Umbilical cord (tissue), 2 donors: Measurements from ENCODE around the gene ARFIP1. TPM values are rescaled to one million over a fixed set of nuclear protein-coding genes. Genes with fewer than 3 reads are reported as not detected.
"Not testable (repeated sequence)": the region's sequence is repeated elsewhere in the genome, so short reads cannot be mapped to it uniquely, and the experiment has no call there.

Experiments
- DNase-seq: peaks from one replicate; pipeline ENCODE4 v3.0.0-alpha.2; 2015; ENCODE audit warnings: low spot score
- total RNA-seq: library from RNA; depleted of rRNA; stranded (reverse); fragments of >200 nt; gene quantifications from one replicate; pipeline ENCODE4 v1.2.3, GENCODE V29; 2014; ENCODE audit warnings: low replicate concordance; ENCODE audit not compliant: insufficient read depth

The ARFIP1 gene
- total RNA-seq, 1 donor from 2014 or later = 35.9 TPM

- DNase-seq = no peak
Measured at GRCh38 chr4:152896811-152897210, 117.1 kb downstream of the ARFIP1 start.

- DNase-seq = not testable (repeated sequence)
Measured at GRCh38 chr4:152898133-152898532, 118.4 kb downstream of the ARFIP1 start.

GRCh38 chr4:152898606-152899005 lies 118.9 kb downstream of the ARFIP1 start:
- no peak for DNase-seq

- DNase-seq = no peak
Measured at GRCh38 chr4:152900395-152900794, 120.6 kb downstream of the ARFIP1 start.

- no peak for DNase-seq
Measured at GRCh38 chr4:152901205-152901604, 121.5 kb downstream of the ARFIP1 start.

GRCh38 chr4:152903658-152904057 lies 123.9 kb downstream of the ARFIP1 start:
- no peak for DNase-seq

- no peak for DNase-seq
Measured at GRCh38 chr4:152909901-152910300, 130.1 kb downstream of the ARFIP1 start.

GRCh38 chr4:152910521-152910920 lies 130.8 kb downstream of the ARFIP1 start:
- no peak for DNase-seq

- no peak for DNase-seq
Measured at GRCh38 chr4:152917543-152918395, 138.0 kb downstream of the ARFIP1 start.

GRCh38 chr4:152919826-152920225 lies 140.1 kb downstream of the ARFIP1 start:
- no peak for DNase-seq

- no peak for DNase-seq
Measured at GRCh38 chr4:152920768-152921167, 141.0 kb downstream of the ARFIP1 start.

- DNase-seq = no peak
Measured at GRCh38 chr4:152921284-152921683, 141.5 kb downstream of the ARFIP1 start.

- no peak for DNase-seq
Measured at GRCh38 chr4:152925851-152926250, 146.1 kb downstream of the ARFIP1 start.

- no peak for DNase-seq
Measured at GRCh38 chr4:152926959-152927358, 147.2 kb downstream of the ARFIP1 start.

- DNase-seq = no peak
Measured at GRCh38 chr4:152927737-152928136, 148.0 kb downstream of the ARFIP1 start.

- DNase-seq = no peak
Measured at GRCh38 chr4:152928286-152928685, 148.5 kb downstream of the ARFIP1 start.

- no peak for DNase-seq
Measured at GRCh38 chr4:152929888-152930287, 150.1 kb downstream of the ARFIP1 start.

GRCh38 chr4:152935143-152935542 lies 155.4 kb downstream of the ARFIP1 start:
- DNase-seq = no peak

GRCh38 chr4:152935631-152936445 lies 156.1 kb downstream of the ARFIP1 start, which contains the start of gene FHDC1:
FHDC1 (plus strand) TSS chr4:152936323; CDS start chr4:152943058, 6,735 bp downstream.
- peak; percentile 30 for DNase-seq

- no peak for DNase-seq
Measured at GRCh38 chr4:152936446-152937335, 156.9 kb downstream of the ARFIP1 start.
